K562 (cell line): ENCODE results near the gene LGALS7B. TPM values are rescaled to one million over a fixed set of nuclear protein-coding genes. Genes with fewer than 3 reads are reported as not detected.

ENCODE experiments used
- ATAC-seq: fragments of 200-7000 bp; cut with Tn5 transposase; 3 replicates; pipeline ENCODE4 v1.9.1; 2020; ENCODE audit warnings: moderate library complexity
- BruUV-seq: library from RNA; stranded (reverse); fragments of 400-500 nt; replicated peaks from 2 replicates; lab custom pipeline; 2021; lab: Mats Ljungman, UMichigan
- CTCF ChIA-PET: fragments of 300-600 bp; formaldehyde crosslinking; extraction: SDS; loops from one replicate; lab custom pipeline; 2021; ENCODE audit warnings: low intra/inter-chr PET ratio; lab: Yijun Ruan, JAX
- POLR2A ChIA-PET: fragments of 300-600, 350-650 bp; sonication (Branson Sonifier 250); formaldehyde crosslinking; extraction: SDS; loops from one replicate; lab custom pipeline; 2021; ENCODE audit warnings: antibody characterized with exemption, inconsistent platforms; lab: Yijun Ruan, JAX
- DNase-seq, 4 experiments: peaks; one replicate each; pipeline versions ENCODE4 v3.0.0 to v3.0.0-alpha.2; 2011 to 2018; ENCODE audit warnings: low spot score in 3 of 4, mixed read lengths in 3 of 4; ENCODE audit errors: extremely low read depth in 1 of 4
- FAIRE-seq: peaks from 2 replicates; lab custom pipeline; 2011; peaks lifted over from hg19 to GRCh38; lab: Jason Lieb, UNC
- H2AFZ ChIP-seq: 2 replicates; pipeline ENCODE4 v1.6.0; 2011; ENCODE audit warnings: low read depth, low read length, control low read depth, inconsistent platforms
- H3K27ac ChIP-seq: fragments of 200-600 bp; 3 replicates; pipeline ENCODE4 v1.8.0; 2011; ENCODE audit warnings: low read depth, mild to moderate bottlenecking, control low read depth, inconsistent platforms, low read length, moderate library complexity, mixed read lengths; ENCODE audit errors: extremely low read depth
- H3K27me3 ChIP-seq, 2 experiments: fragments of 300-600 bp in 1 of 2; 2 replicates in 1 of 2; 3 replicates in 1 of 2; pipeline versions ENCODE4 v1.6.0 to v1.8.0; 2011; ENCODE audit warnings: inconsistent platforms in 2 of 2, low read length in 2 of 2, mild to moderate bottlenecking in 1 of 2, mixed read lengths in 1 of 2, moderate library complexity in 1 of 2; ENCODE audit not compliant: control insufficient read depth in 2 of 2, insufficient read depth in 2 of 2
- H3K36me3 ChIP-seq: fragments of 300-600 bp; 3 replicates; pipeline ENCODE4 v1.8.0; 2011; ENCODE audit warnings: mild to moderate bottlenecking, low read length, inconsistent platforms; ENCODE audit not compliant: control insufficient read depth, insufficient read depth
- H3K4me1 ChIP-seq, 2 experiments: fragments of 200-600 bp in 1 of 2; replicated peaks in 1 of 2; 2 replicates in 1 of 2; 3 replicates in 1 of 2; pipeline versions ENCODE4 v1.5.1 to v1.8.0; 2011; ENCODE audit warnings: inconsistent platforms in 2 of 2, low read length in 2 of 2, mild to moderate bottlenecking in 1 of 2, mixed read lengths in 1 of 2, moderate library complexity in 1 of 2; ENCODE audit not compliant: control insufficient read depth in 2 of 2, insufficient read depth in 2 of 2
- H3K4me2 ChIP-seq: 2 replicates; pipeline ENCODE4 v1.6.1; 2011; ENCODE audit warnings: low read length, control low read depth, inconsistent platforms, mixed read lengths; ENCODE audit not compliant: insufficient read depth
- H3K4me3 ChIP-seq: fragments of 200-600 bp; sonication (generic), shearing (Covaris generic); 2 replicates; pipeline ENCODE4 v1.5.1; 2016; ENCODE audit warnings: control low read depth, inconsistent platforms
- H3K79me2 ChIP-seq: fragments of 200-600 bp; 3 replicates; pipeline ENCODE4 v1.8.0; 2011; ENCODE audit warnings: low read length, inconsistent platforms; ENCODE audit not compliant: control insufficient read depth, insufficient read depth
- H3K9ac ChIP-seq, 2 experiments: 2 replicates each; pipeline versions ENCODE4 v1.6.0 to v1.6.1; 2011; ENCODE audit warnings: low read depth in 2 of 2, low read length in 2 of 2, control low read depth in 1 of 2, inconsistent platforms in 1 of 2, mild to moderate bottlenecking in 1 of 2, mixed read lengths in 1 of 2; ENCODE audit not compliant: insufficient read depth in 1 of 2
- H3K9me1 ChIP-seq: one replicate; pipeline ENCODE4 v1.6.0; 2011; ENCODE audit warnings: inconsistent platforms, mild to moderate bottlenecking, low read length, moderate library complexity; ENCODE audit not compliant: control insufficient read depth, insufficient read depth
- H3K9me3 ChIP-seq: replicated peaks from 2 replicates; pipeline ENCODE4 v1.5.1; 2011; ENCODE audit warnings: low read depth, low read length, inconsistent platforms; ENCODE audit not compliant: control insufficient read depth, insufficient read depth
- H4K20me1 ChIP-seq: replicated peaks from 2 replicates; pipeline ENCODE4 v1.6.1; 2011; ENCODE audit warnings: low read length, inconsistent platforms, mixed read lengths; ENCODE audit not compliant: control insufficient read depth, insufficient read depth
- FOS ChIP-seq: IDR thresholded peaks from 3 replicates; pipeline ENCODE4 v1.6.1; 2011; ENCODE audit not compliant: insufficient read length; ENCODE audit errors: extremely low read depth
- HMGN3 ChIP-seq: IDR thresholded peaks from 2 replicates; pipeline ENCODE4 v1.6.1; 2011; ENCODE audit warnings: borderline replicate concordance, low read depth, mild to moderate bottlenecking, mixed read lengths, low read length; ENCODE audit not compliant: insufficient read length; ENCODE audit errors: extremely low read depth
- NFYB ChIP-seq: IDR thresholded peaks from 2 replicates; pipeline ENCODE4 v1.6.1; 2011; ENCODE audit warnings: mild to moderate bottlenecking, moderate library complexity; ENCODE audit not compliant: insufficient read length; ENCODE audit errors: extremely low read depth
- OTX1 ChIP-seq: fragments of 450-650 bp; formaldehyde crosslinking; IDR thresholded peaks from 2 replicates; pipeline ENCODE4 v1.4.0; 2022; ENCODE audit warnings: mild to moderate bottlenecking
- POLR2G ChIP-seq: fragments of 200-400 bp; formaldehyde crosslinking; IDR thresholded peaks from 2 replicates; pipeline ENCODE4 v1.6.1; 2017; ENCODE audit warnings: low read depth, mild to moderate bottlenecking, antibody characterized with exemption, low read length, moderate library complexity
- SP2 ChIP-seq: IDR thresholded peaks from 2 replicates; pipeline ENCODE4 v1.6.1; 2011; ENCODE audit warnings: mild to moderate bottlenecking, low read depth, low read length, moderate library complexity; ENCODE audit not compliant: poor library complexity, severe bottlenecking; ENCODE audit errors: extremely low read depth
- ZNF431 ChIP-seq: sonication (generic); formaldehyde crosslinking; IDR thresholded peaks from 2 replicates; pipeline ENCODE4 v1.8.0; 2022; ENCODE audit warnings: mild to moderate bottlenecking, missing genetic modification reagents
- WGBS: fragments of 100-300 bp; shearing (Covaris generic); methylation state at CpG from one replicate; pipeline ENCODE4 v1.1.6; 2016; ENCODE audit warnings: low coverage, mixed read lengths; ENCODE audit not compliant: insufficient coverage; ENCODE audit errors: missing lambda C conversion rate; 5-methylcytosine and 5-hydroxymethylcytosine counted together
- in situ Hi-C: fragments of 300-500 bp; cut with MboI; formaldehyde crosslinking; loops from 4 replicates; pipeline ENCODE4 v1.15.0; 2018; ENCODE audit warnings: inconsistent platforms, mixed read lengths
- intact Hi-C: fragments of 100-400 bp; cut with micrococcal nuclease; formaldehyde crosslinking; loops from 2 replicates; pipeline ENCODE4 v1.14.2; 2022
- polyA plus RNA-seq, 8 experiments: library from polyadenylated mRNA; depleted of rRNA in 4 of 8; stranded (reverse) in 5 of 8; unstranded in 3 of 8; fragments of >200 nt; fragmentation: Nextera tagmentation in 2 of 8; fragmentation: Illumina TruSeq in 1 of 8; extraction: Ambion mirVana in 2 of 8; extraction: Trizol in 1 of 8; gene quantifications; 2 replicates each; pipeline versions ENCODE4 v1.2.1 to v1.2.3, GENCODE V29; 2011 to 2014; ENCODE audit warnings: inconsistent platforms in 1 of 8, missing spikeins in 1 of 8
- total RNA-seq, 7 experiments: library from RNA; depleted of rRNA in 6 of 7; stranded (reverse); fragments of >200 nt in 6 of 7; fragmentation: Illumina TruSeq in 2 of 7; extraction: Trizol in 2 of 7; gene quantifications; 2 replicates each; pipeline versions ENCODE4 v1.2.1 to v1.2.3, GENCODE V29; 2011 to 2021; ENCODE audit warnings: low replicate concordance in 1 of 7
- TF ChIP-seq, protein P1 (sequence below): sonication (generic); formaldehyde crosslinking; IDR thresholded peaks from 2 replicates; pipeline ENCODE4 v1.8.1; 2023; ENCODE audit warnings: mild to moderate bottlenecking, missing genetic modification reagents
- TF ChIP-seq, protein P2 (sequence below): sonication (generic); formaldehyde crosslinking; IDR thresholded peaks from 2 replicates; pipeline ENCODE4 v1.8.0; 2022; ENCODE audit warnings: mild to moderate bottlenecking, missing genetic modification reagents

The LGALS7B gene
- total and polyA plus RNA-seq, 9 of the 15 experiments (the other 6 are each of a cell fraction or from before 2014, with no cell fraction given), result not detected

DNA sequence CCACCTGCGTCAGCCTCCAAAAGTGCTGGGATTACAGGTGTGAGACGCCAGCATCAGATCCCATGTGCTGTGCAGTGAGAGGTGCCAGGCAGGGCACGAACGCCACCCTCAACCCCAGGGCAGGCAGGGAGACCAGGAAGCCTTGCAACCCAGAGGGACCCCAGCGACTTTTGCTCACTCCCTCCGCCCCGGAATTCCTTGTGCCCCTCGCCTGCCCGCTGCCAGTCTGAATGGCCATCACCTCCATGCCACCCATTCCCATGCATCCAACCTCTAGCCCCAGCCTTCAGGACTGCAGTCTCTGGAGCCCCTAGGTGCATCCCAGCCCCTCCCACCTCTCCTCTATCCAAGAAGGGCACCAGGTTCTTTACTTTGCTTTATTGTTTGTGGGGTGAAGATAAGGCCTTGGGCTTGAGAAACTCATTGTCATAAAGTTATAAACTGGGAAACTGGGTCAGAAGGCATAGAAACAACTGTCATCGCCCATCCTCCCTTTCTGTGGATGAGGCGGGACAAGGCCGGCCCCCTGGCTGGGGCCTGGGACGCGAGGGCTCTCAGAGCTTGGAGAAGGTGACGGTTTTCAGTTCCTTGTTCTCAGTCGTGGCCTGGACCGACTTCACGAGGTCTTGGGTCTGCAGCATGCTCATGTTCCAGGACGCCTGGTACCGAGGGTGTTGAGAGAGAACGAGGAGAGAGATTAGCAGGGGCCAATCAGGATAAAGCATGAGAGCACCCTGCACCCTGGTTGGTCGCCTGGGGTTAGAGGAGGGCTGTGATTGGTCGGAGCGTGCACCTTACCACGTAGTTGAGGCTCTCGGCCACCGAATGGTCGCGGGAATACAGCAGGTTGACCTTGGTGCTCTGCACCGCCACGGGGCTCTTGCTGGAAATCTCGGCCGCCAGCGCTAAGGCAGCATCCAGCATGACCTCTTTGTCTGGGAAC is 26.3 kb downstream of the LGALS7B start:
- no peaks in the 10 kb centered on the region for H3K9me1 ChIP-seq
- no peak overlapping the region for H2AFZ ChIP-seq
- in situ Hi-C loops, result no loop called here
- H3K79me2 ChIP-seq, result no peaks in the 10 kb centered on the region
- no peak overlapping the region for H3K27ac ChIP-seq
- intact Hi-C loops, result no loop called here
- H3K9me3 ChIP-seq, result no peaks in the 10 kb centered on the region
- BruUV-seq, result TSS peak; percentile 94
- no peak overlapping the region for H3K4me2 ChIP-seq
- 0 out of 4 replicates have a peak overlapping the region, but pooled peaks of 1 of the 2 experiments have one; percentile 42 for H3K9ac ChIP-seq
- no peak overlapping the region for H3K4me3 ChIP-seq
- ChIA-PET CTCF (no interaction called here), POLR2A (interaction anchor here (0.5 to 1.7 kb wide), 4 partner anchors 11 to 477 kb away, joined by 3 to 7 read pairs (median 3); no protein-coding TSS in a partner anchor)
- no peaks in the 10 kb centered on the region for H3K27me3 ChIP-seq
- peaks cover 22% of the 10 kb centered on the region; the same call in 2 of the 3 replicates for H3K36me3 ChIP-seq
- DNase-seq, result peak in 3 of 4 experiments; percentile 47 to 64 (median 57)
- no peaks in the 10 kb centered on the region for H4K20me1 ChIP-seq
- H3K4me1 ChIP-seq, result peaks cover 14 to 48% of the 10 kb centered on the region in 2 experiments
- TF ChIP-seq ZNF431 (CRISPR knock-in tag) (no peak), POLR2G (0 out of 2 replicates have a peak, but pooled peaks have one; percentile 29), OTX1 (CRISPR knock-in tag) (no peak), SP2 (peak; percentile 12), HMGN3 (no peak), FOS (peak; percentile 37), NFYB (peak; percentile 19)
- TF ChIP-seq, protein P1, sequence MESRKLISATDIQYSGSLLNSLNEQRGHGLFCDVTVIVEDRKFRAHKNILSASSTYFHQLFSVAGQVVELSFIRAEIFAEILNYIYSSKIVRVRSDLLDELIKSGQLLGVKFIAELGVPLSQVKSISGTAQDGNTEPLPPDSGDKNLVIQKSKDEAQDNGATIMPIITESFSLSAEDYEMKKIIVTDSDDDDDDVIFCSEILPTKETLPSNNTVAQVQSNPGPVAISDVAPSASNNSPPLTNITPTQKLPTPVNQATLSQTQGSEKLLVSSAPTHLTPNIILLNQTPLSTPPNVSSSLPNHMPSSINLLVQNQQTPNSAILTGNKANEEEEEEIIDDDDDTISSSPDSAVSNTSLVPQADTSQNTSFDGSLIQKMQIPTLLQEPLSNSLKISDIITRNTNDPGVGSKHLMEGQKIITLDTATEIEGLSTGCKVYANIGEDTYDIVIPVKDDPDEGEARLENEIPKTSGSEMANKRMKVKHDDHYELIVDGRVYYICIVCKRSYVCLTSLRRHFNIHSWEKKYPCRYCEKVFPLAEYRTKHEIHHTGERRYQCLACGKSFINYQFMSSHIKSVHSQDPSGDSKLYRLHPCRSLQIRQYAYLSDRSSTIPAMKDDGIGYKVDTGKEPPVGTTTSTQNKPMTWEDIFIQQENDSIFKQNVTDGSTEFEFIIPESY (CRISPR knock-in tag), result peak; percentile 98
- TF ChIP-seq, protein P2, sequence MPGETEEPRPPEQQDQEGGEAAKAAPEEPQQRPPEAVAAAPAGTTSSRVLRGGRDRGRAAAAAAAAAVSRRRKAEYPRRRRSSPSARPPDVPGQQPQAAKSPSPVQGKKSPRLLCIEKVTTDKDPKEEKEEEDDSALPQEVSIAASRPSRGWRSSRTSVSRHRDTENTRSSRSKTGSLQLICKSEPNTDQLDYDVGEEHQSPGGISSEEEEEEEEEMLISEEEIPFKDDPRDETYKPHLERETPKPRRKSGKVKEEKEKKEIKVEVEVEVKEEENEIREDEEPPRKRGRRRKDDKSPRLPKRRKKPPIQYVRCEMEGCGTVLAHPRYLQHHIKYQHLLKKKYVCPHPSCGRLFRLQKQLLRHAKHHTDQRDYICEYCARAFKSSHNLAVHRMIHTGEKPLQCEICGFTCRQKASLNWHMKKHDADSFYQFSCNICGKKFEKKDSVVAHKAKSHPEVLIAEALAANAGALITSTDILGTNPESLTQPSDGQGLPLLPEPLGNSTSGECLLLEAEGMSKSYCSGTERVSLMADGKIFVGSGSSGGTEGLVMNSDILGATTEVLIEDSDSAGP (CRISPR knock-in tag), result no peak
- no peak for ATAC-seq
- WGBS, result 89% methylated on average over 30 of the region's 34 CpGs
- no peak for FAIRE-seq
